ENCODE data around the gene UGT1A9.

UGT1A9 gene

DNA sequence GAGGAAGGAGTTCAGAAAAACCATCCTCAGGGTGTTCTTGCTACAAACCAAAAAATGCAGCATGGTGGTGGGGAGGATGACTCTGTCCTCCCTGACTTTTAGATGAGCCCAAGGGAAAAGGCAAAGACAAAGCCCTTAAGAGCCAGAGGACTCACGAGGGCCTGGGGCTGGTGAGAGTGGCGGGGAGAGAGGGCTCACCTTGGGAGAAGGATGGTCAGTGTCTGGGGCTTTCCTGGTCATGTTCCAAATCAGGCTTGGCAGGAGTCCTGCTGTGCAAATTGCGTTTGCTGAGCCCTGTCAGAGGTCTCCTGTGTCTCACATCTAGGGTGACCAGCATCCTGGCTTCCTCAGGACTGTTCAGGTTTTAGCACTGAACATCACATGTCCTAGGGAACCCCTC, 93.1 kb downstream of the UGT1A9 start:
- DNase-seq = no peak

DNA sequence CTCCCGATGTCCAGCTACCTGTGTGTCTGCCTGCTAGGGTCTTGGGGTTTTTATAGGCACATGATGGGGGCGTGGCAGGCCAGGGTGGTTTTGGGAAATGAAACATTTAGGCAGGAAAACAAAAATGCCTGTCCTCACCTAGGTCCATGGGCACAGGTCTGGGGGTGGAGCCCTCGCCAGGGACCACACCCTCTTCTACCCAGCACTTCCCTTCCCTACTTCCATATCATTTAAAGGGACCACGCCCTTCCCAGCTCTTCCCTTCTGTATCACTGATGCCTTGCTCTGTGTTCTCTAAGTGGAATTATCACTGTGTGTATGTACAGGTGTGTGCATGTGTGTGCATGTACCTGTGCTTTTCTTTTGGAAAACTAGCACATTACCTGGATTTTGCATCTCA, 94.7 kb downstream of the UGT1A9 start:
- no peak for DNase-seq

- DNase-seq = no peak
Observed at GRCh38 chr2:233768076-233768475, 96.4 kb downstream of the UGT1A9 start.

- no peak for DNase-seq
Observed at GRCh38 chr2:233769260-233769659, 97.6 kb downstream of the UGT1A9 start.

- no peak for DNase-seq
Observed at GRCh38 chr2:233772153-233772552, 100.5 kb downstream of the UGT1A9 start.

GRCh38 chr2:233772583-233772982, 100.9 kb downstream of the UGT1A9 start:
- no peak for DNase-seq

- no peak for DNase-seq
Observed at GRCh38 chr2:233773854-233774253, 102.2 kb downstream of the UGT1A9 start.

DNA sequence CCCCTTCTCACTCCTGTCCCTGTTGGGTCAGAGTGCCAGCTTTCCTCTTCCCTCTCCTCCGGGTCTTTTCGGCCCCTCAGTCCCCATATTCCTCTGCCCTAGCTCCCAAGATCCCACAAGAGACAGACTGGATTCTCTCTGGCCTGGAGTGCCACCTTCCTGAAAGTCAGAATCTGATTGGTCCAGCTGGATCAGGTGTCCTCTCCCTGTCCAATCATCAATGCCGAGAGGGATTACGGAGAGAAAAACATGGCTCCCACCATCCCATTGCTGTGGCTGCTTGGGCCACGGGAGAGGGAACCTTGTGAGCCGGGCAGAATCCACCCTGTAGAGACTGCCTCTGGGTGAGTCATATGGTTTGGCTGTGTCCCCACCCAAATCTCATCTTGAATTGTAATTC, 103.7 kb downstream of the UGT1A9 start:
- no peak for DNase-seq

DNA sequence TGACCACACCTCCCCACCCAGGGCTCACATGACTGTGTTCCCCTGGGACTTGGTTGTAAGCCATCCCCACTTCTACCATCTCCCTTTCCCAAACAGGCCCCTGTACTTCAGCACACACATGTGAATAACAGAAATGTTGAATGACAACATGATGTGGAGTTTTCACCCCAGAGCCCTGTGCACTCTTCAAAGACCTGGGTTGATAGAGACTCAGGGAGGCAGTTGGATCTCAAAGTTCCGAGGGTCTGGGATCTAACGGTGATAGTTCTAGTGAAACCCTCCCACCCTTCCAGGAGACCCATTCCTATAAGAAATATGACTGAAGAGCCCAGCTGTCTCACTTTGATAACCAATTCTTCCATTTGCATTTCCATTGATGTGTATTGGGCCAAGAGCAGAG, 106.3 kb downstream of the UGT1A9 start, which contains the start of gene MROH2A:
Gene MROH2A (plus strand): TSS at position 301 of the 400 bp plus-strand sequence. CDS start 1,029 bp downstream, outside the sequence.
- DNase-seq = no peak

- DNase-seq = no peak
Observed at GRCh38 chr2:233779722-233780121, 108.0 kb downstream of the UGT1A9 start.

DNA sequence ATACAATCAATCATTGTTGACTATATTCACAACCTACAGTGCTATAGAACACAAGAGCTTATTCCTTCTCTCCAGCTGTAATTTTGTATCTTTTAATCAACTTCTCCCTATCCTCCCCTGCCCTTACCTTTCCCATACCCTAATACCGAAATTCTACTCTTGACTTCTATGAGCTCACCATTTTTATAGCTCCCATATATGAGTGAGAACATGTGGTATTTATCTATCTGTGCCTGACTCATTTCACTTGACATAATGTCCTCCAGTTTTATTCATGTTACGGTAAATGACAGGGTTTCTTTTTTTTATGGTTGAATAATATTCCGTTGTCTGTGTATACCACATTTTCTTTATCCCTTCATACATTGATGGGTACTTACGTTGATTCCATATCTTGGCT, 109.1 kb downstream of the UGT1A9 start:
- DNase-seq = no peak

DNA sequence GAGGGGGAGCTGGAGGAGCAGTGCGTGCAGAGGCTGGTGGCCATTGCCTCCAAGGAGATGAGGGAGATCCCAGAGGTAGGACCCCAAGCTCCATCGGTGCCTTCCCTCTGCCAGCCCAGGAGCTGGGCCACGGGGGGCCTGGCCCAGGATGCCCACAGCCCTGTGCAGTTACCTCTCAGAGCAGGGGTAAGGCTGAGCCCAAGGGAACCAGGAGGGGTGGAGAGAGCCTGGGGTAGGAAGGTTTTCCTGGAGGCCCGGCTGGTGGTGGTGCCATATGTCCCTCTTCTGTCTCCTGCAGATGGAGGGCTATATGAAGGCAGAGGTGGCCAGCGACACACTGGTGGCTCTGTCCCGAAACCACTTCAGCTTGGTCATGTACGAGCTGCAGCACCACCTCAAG, 117.9 kb downstream of the UGT1A9 start:
- no peak for DNase-seq

GRCh38 chr2:233791151-233791882, 119.6 kb downstream of the UGT1A9 start:
- DNase-seq = no peak

DNA sequence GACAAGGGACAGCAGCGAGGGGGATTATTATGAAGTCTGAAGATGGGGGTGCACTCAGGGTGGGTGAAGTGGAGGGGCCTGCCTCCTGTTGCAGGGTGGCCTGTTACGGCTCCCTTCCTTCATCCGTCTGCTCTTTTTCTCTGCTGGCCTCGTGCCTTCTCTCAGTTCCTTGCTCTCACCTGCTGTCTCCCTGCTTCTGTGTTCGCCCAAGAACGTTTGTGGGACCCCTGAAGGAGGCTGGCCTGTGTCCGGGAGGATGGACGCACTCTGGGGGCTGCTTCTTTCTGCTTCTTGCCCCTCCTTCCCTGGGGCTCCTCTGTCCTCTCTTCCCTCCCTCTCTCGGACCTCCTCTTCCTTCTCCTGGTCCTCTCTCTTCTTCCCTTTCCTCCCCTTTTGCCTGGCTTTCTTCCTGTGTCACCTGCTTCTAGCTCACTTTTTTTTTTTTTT, 120.2 kb downstream of the UGT1A9 start:
- no peak for DNase-seq

DNA sequence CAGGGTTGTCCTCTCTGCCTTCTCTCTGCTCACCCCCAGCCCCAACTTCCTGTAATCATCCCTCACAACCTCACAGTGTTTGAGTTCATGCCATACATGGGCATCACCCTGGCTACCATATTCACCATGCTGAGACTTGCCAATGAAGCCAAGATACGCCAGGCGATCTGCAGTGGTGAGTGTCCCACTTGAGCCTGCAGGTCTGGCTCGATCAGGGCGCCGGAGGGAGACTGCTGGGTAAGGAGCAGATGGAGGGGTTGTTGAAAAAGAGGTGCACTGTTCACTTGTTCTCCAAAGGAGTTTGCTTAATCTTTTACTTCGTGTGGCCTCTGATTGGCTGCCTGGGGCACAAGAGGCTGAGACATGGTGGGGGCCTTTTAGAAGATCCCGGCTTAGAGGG, 121.0 kb downstream of the UGT1A9 start:
- DNase-seq = no peak

DNA sequence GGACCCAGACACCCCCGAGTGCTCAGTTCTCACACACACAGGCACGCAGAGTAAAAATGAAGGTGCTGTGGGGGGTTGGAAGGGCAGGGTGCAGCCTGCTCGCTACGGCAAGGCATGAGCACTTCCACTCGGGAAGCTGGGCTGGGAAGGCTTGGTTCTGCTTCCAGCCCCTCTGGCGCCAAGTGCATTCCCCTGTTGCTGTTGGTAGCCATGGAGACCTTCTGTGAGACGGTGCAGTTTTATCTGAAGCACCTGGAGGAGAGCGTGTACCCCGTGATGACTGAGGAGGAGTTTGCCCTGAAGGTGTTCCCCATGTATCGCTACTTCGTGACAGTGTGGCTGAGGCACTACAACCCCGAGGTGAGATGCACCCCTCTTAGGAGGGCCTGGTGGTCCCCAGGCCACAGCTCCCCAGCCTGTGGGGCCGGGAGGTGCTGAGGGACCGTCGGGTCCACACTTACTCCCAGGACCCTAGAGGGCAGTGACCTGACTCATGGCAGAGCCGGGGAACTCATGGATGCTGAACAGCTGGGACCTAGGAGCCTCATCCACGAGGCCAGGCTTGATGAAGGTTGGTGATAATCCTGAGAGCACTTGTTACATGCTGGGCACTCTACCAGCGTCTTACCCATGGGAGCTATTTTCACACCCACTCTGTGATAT, 121.9 kb downstream of the UGT1A9 start:
- DNase-seq = no peak

DNA sequence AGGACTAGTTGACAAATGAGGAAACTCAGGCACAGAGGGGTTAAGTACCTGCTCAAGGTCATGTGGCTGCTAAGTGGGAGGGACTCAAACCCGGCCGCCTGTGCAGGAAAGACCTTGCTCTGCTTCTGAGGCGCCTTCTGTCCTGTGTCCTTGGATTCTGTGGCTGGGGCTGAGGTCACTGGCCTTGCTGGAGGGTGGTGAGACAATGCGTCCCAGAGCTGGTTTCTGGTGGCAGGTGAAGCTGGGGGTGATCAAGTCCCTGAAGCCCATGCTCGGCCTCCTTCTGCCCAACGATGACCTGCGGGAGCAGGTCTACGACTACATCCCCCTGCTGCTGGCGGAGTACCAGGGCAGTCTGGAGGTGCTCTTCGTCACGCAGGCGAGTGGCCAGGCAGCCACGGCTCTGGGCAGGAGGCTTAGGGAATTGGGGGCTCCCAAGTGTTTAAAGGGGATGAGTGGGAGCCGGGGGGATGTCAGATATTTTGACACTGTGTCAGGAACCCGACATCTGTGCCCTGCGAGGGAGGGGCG, 122.5 kb downstream of the UGT1A9 start:
- no peak for DNase-seq

DNA sequence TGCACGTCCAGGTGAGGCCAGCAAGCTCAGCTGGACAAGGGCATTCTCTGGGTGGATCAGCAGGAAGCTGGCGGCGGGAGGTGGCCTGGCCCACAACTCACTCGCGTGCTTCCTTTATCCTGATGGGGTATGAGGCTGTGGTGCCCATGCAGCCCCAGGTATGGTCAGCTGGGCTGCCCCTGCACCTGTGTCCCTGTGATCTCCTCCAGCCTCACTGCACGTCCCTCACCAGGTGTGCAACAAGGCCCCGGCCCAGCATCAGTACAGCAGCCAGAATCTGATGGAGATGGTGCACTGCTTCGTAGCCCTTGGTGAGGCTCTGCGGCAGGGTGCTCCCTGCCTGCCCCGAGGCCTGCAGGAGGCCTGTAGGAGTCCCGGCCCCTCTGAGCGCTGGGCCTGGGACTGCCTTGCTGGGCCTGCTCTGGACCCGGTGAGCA, 124.1 kb downstream of the UGT1A9 start:
- no peak for DNase-seq

- no peak for DNase-seq
Observed at GRCh38 chr2:233796254-233796653, 124.6 kb downstream of the UGT1A9 start.

- no peak for DNase-seq
Observed at GRCh38 chr2:233798335-233799086, 126.8 kb downstream of the UGT1A9 start.

GRCh38 chr2:233799087-233799665, 127.5 kb downstream of the UGT1A9 start:
- DNase-seq = no peak

DNA sequence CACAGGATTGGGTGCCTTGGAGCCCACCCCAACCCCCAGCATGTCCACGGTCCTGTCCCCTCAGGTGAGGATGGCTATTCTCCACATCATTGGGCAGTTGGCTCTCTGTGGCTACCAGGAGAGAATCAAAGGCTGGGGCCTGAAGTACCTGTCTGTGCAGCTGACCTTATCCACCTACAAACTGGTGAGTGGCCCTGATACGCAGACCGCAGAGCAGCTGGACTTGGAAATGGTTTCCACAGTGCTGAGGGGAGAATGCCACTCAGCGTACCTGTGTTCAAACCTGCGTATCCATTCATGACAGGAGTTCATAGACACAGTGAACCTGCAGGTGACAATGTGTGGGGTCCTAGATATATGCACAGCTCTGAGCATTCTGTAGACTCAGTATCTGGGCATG, 128.0 kb downstream of the UGT1A9 start:
- no peak for DNase-seq

DNA sequence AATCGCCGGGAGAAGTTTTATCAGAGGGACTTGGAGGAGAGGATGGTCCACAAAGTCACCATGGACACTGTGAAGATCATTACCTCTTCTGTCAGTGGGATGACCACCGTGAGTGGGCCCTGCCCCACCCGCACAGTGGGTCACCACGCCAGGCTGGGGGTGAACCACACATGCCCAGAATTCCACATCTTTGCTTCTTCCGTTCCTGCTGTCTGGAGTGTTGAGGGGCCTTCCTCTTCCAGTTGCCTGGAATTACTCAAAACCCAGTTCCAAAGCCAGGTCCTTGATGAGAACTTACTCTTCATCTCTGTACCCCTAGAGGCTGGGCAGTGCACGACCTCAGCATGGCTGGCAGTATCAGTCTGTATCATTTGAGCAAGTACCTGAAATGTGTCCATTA, 128.5 kb downstream of the UGT1A9 start:
- DNase-seq = no peak

Data from NCI-H774 (cell line).